Pancreas (tissue), 10 donors: ENCODE measurements around the gene ANP32A. TPM values are rescaled to one million over a fixed set of nuclear protein-coding genes. Genes with fewer than 3 reads are reported as not detected.

Experiments used
- ATAC-seq, 4 donors: fragments of 200-7000 bp; cut with Tn5 transposase; one replicate each; pipeline versions ENCODE4 v1.8.0 to v1.9.1; 2020; ENCODE audit warnings: mild to moderate bottlenecking in 4 of 4, moderate library complexity in 4 of 4
- DNase-seq, 6 donors: peaks; one replicate each; pipeline ENCODE4 v3.0.0-alpha.2; 2020
- FAIRE-seq: peaks from 2 replicates; lab custom pipeline; 2012; peaks lifted over from hg19 to GRCh38; lab: Jason Lieb, UNC
- H3K27ac ChIP-seq, 4 donors: fragments of 200-600 bp; sonication (generic); 1 replicate in 3 of 4; 2 replicates in 1 of 4; pipeline versions ENCODE4 v1.5.0 to v1.8.0; 2020
- H3K27me3 ChIP-seq, 4 donors: fragments of 200-600 bp; one replicate each; pipeline ENCODE4 v1.8.0; 2021
- H3K36me3 ChIP-seq, 3 donors: fragments of 200-600 bp; sonication (generic) in 1 of 3; one replicate each; pipeline versions ENCODE4 v1.5.0 to v1.8.0; 2020 to 2021
- H3K4me1 ChIP-seq, 3 donors: fragments of 200-600 bp; one replicate each; pipeline ENCODE4 v1.8.0; 2021
- H3K4me3 ChIP-seq, 4 donors: fragments of 200-600 bp; sonication (generic) in 2 of 4; one replicate each; pipeline versions ENCODE4 v1.5.0 to v1.8.0; 2020 to 2021
- H3K9me3 ChIP-seq, 4 donors: fragments of 200-600 bp; one replicate each; pipeline ENCODE4 v1.8.0; 2021
- WGBS, 2 donors: extraction: QIAGEN DNeasy Blood & Tissue Kit; methylation state at CpG; one replicate each; pipeline ENCODE4 v1.1.7; 2013; 5-methylcytosine and 5-hydroxymethylcytosine counted together
- intact Hi-C, 3 donors: fragments of 100-400 bp; cut with DNase I; formaldehyde crosslinking; loops; one replicate each; pipeline versions ENCODE4 v1.11.1 to v1.14.2; 2022
- polyA plus RNA-seq, 2 donors: library from polyadenylated mRNA; stranded (reverse); fragments of 200-250 nt; gene quantifications; one replicate each; pipeline ENCODE4 v1.2.3, GENCODE V29; 2013
- total RNA-seq, 6 donors: library from RNA; stranded (reverse); fragmentation: NEBNext Ultra II Directional in 4 of 6; extraction: Animal tissue kit (Norgen Biotek cat#: 25700) in 4 of 6; gene quantifications; one replicate each; pipeline versions ENCODE4 v1.2.1 to v1.2.4, GENCODE V29; 2021 to 2023
- TF ChIP-seq, protein P1 (sequence below), 4 donors: fragments of 200-600 bp; sonication (generic) in 3 of 4; IDR thresholded peaks; one replicate each; pipeline versions ENCODE4 v1.5.0 to v1.8.0; 2021; ENCODE audit warnings: antibody characterized with exemption in 4 of 4
- donor health status: healthy with polysubstance abuse.
- donor health status: DM: no; HTN: no; CAD: no; lungs with moderate emphysema.
- donor health status: DM: no; HTN: no; CAD: no.
- donor health status: control.
- donor health status: control.
- donor health status: Bipolar disorder and iron deficiency.
- donor health status: DM: yes; HTN: yes; CAD: no.
- donor health status: DM: no; HTN: no; CAD: no.
- donor health status: DM: no; HTN: no; CAD: no.
- donor health status: DM: yes; HTN: yes; CAD: no.

Gene ANP32A
- total and polyA plus RNA-seq, 8 donors: 26.0 to 64.3 (median 41.3) TPM

DNA sequence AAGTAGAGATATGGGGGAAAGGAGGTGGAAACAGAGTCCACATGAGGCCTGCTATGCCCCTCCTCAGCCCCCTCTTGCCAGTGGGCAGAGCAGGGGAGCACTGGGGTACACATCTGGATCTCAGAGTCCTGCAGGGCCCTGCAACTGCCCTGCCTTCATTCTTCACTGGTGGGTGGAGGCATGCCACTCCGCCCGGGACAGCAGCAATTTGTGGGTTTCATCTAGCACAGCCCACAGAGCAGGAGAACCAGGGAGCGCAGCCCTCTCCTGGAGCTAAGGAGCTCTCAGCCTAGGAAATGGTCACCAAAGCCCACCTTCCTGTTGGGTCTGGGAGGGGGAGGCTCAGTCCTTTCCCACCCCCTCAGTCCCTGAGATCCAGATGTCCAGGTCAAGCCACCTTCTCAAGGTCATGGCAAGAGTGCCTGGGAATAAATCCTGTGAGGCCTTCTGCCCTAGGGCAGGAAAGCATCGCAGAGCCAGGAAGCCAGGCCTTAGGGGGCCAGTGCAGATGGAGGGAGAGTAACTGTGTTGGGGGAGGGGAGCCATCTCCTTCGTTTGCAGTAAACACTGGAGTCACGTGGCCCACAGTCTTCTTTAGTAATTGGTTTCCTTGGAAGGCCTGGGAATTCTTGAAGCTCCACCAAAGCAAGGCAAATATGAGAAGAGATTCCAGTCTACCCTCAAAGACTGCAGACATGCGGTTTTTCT is 31.0 kb downstream of the ANP32A start:
- TF ChIP-seq, protein P1, sequence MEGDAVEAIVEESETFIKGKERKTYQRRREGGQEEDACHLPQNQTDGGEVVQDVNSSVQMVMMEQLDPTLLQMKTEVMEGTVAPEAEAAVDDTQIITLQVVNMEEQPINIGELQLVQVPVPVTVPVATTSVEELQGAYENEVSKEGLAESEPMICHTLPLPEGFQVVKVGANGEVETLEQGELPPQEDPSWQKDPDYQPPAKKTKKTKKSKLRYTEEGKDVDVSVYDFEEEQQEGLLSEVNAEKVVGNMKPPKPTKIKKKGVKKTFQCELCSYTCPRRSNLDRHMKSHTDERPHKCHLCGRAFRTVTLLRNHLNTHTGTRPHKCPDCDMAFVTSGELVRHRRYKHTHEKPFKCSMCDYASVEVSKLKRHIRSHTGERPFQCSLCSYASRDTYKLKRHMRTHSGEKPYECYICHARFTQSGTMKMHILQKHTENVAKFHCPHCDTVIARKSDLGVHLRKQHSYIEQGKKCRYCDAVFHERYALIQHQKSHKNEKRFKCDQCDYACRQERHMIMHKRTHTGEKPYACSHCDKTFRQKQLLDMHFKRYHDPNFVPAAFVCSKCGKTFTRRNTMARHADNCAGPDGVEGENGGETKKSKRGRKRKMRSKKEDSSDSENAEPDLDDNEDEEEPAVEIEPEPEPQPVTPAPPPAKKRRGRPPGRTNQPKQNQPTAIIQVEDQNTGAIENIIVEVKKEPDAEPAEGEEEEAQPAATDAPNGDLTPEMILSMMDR (IDR thresholded peaks at IDR 0.05): no peak
- peak in 2 of 6 donors; percentile 23 to 33 for DNase-seq
- intact Hi-C loops: loop anchor here in 2 of 3 donors (5.0 to 10.0 kb wide), 2 partner anchors 33 to 85 kb away; partner anchors contain the start of gene ANP32A (in 1 of the 2)
- H3K4me1 ChIP-seq: peaks cover 54 to 70% (median 58%) of the 10 kb centered on the region in 3 donors
- no peaks in the 10 kb centered on the region for H3K27me3 ChIP-seq
- no peak overlapping the region for H3K4me3 ChIP-seq
- no peak for ATAC-seq
- no peak for FAIRE-seq
- 53 to 58% methylated on average over 7 of the region's 7 CpGs for whole genome bisulfite sequencing, 2 donors
- peak overlapping the region in 3 of 4 donors; percentile 22 to 59 (median 40) for H3K27ac ChIP-seq
- peaks cover 0 to 7% (median 0%) of the 10 kb centered on the region in 3 donors for H3K36me3 ChIP-seq
- no peaks in the 10 kb centered on the region for H3K9me3 ChIP-seq

DNA sequence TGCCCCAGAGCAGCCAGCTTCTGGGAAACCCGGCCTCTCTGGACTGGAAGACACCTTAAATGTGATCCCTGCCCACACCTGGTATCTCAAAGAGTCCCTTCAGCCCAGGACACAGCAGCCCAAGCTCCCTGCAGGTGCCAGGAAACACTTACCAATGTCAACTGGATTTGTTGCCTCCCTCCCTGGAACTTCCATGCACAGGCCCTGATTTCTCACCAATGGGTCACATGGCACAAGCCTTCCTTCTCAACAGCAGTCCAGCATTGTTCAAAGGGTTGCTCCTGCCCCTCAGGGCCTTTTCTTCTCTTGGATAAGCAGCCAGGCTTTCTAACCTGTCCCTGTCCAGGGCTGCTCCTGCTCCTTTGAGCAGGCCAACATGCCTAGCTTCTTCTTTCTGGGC is 31.6 kb downstream of the ANP32A start:
- intact Hi-C loops: loop anchor here in 2 of 3 donors (5.0 to 10.0 kb wide), 2 partner anchors 33 to 86 kb away; partner anchors contain the start of gene ANP32A (in 1 of the 2)
- 61 to 70% methylated on average over 1 of the region's 1 CpG for WGBS, 2 donors
- peak in 3 of 4 donors; percentile 9 to 21 (median 17) for ATAC-seq
- Histone ChIP-seq H3K27me3 (no peaks in the 10 kb centered on the region), H3K9me3 (no peaks in the 10 kb centered on the region), H3K36me3 (peaks cover 0 to 7% (median 0%) of the 10 kb centered on the region in 3 donors), H3K4me3 (no peak overlapping the region), H3K4me1 (peaks cover 50 to 64% (median 52%) of the 10 kb centered on the region in 3 donors), H3K27ac (peak overlapping the region in 3 of 4 donors; percentile 22 to 59 (median 40))
- DNase-seq: peak in 2 of 6 donors; percentile 30 to 47
- no peak for FAIRE-seq
- TF ChIP-seq, protein P1 (IDR thresholded peaks at IDR 0.05): no peak

DNA sequence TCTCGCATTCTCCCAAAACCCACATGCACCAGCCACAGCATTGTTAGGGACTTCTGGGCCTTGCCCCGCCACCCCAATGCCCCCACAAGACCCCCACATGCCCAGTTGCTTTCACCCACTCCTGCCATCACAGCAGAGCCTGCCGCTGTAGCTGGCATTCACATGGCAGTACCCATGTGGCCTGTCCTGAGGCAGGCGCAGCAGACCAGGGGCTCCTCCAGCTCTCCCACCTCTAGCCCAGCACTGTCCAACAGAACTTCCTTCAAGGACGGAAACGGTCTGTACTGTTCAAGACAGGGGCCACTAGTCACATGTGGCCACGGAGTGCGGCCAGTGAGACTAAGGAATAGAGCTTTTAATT is 32.5 kb downstream of the ANP32A start:
- Histone ChIP-seq H3K36me3 (peaks cover 0 to 7% (median under 1%) of the 10 kb centered on the region in 3 donors), H3K4me3 (no peak overlapping the region), H3K9me3 (no peaks in the 10 kb centered on the region), H3K27ac (peak overlapping the region in 1 of 4 donors; percentile 18), H3K27me3 (no peaks in the 10 kb centered on the region), H3K4me1 (peaks cover 42 to 56% (median 45%) of the 10 kb centered on the region in 3 donors)
- WGBS, 2 donors: 95 to 97% methylated on average over 8 of the region's 8 CpGs
- FAIRE-seq (no peak), DNase-seq (no peak), ATAC-seq (no peak)
- intact Hi-C loops: loop anchor here in 2 of 3 donors (5.0 to 10.0 kb wide), 2 partner anchors 34 to 87 kb away; partner anchors contain the start of gene ANP32A (in 1 of the 2)
- TF ChIP-seq, protein P1 (IDR thresholded peaks at IDR 0.05): no peak

DNA sequence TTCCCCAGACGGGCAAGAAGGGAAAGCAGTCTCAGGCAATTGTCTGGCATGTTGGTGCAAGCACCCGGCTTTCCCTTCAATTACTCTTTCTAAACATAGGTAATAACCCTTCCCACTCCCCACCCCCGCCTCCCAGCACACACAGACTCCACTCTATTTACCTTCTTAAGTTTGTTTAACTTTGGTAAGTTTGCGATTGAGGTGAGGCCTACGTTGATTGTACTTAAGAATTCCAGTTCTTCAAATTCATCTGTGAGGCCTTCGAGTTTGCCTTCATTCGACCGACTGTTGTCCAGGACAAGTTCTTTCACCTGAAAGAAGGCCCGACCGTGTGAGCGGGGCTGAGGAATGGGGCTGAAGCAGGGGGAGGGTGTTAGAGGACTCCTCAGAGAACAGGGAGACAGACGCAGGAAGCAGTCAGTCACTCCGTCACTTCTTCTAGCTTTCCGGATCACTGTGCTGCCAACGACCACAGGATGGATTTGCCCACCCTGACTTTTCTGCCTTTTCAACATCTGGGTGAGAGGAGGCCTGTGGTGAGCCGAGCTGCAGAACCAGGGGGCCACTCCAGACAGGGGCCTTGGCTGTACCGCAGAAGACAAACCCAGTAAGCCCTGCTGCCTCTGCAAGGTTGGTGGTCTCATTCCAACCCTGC is 33.0 kb downstream of the ANP32A start:
- H3K27me3 ChIP-seq: no peaks in the 10 kb centered on the region
- H3K4me1 ChIP-seq: peaks cover 37 to 53% (median 40%) of the 10 kb centered on the region in 3 donors
- H3K9me3 ChIP-seq: no peaks in the 10 kb centered on the region
- intact Hi-C loops: loop anchor here in 2 of 3 donors (5.0 to 10.0 kb wide), 2 partner anchors 35 to 87 kb away; partner anchors contain the start of gene ANP32A (in 1 of the 2)
- ATAC-seq: peak in 3 of 4 donors; percentile 26 to 54 (median 47)
- H3K4me3 ChIP-seq: no peak overlapping the region
- 44 to 48% methylated on average over 17 of the region's 17 CpGs for WGBS, 2 donors
- H3K27ac ChIP-seq: peak overlapping the region in 1 of 4 donors; percentile 18
- DNase-seq: no peak
- peaks cover 0 to 7% (median 4%) of the 10 kb centered on the region in 3 donors for H3K36me3 ChIP-seq
- TF ChIP-seq, protein P1 (IDR thresholded peaks at IDR 0.05): no peak
- no peak for FAIRE-seq
